Sigmoid colon (tissue), 4 donors: Measurements from ENCODE around the gene CPNE4.

ENCODE experiments used
- CTCF ChIP-seq, 4 experiments: fragments of 450-650 bp in 3 of 4; fragments of 200-600 bp in 1 of 4; IDR thresholded peaks; one replicate each; pipeline ENCODE4 v1.5.1; 2016 to 2019; ENCODE audit warnings: antibody characterized with exemption in 4 of 4, mild to moderate bottlenecking in 3 of 4, moderate library complexity in 2 of 4
- EP300 ChIP-seq, 4 donors: sonication (generic); formaldehyde crosslinking; IDR thresholded peaks; one replicate each; pipeline ENCODE4 v1.6.1; 2017; ENCODE audit warnings: antibody characterized with exemption in 4 of 4
- POLR2A ChIP-seq, 2 donors: fragments of 450-650 bp; IDR thresholded peaks; one replicate each; pipeline ENCODE4 v1.6.1; 2016; ENCODE audit warnings: antibody characterized with exemption in 2 of 2, mild to moderate bottlenecking in 2 of 2, moderate library complexity in 2 of 2

GRCh38 chr3:131564812-131565211 is 470.0 kb downstream of the CPNE4 start:
- no peak for TF ChIP-seq EP300 (IDR thresholded peaks at IDR 0.05)
- TF ChIP-seq CTCF (IDR thresholded peaks at IDR 0.05): no peak
- TF ChIP-seq POLR2A (IDR thresholded peaks at IDR 0.05): no peak
